ENCODE measurements around the gene KY.

- TF ChIP-seq TBP (CRISPR knock-in tag; IDR thresholded peaks at IDR 0.05) (no peak), GFI1 (CRISPR knock-in tag; IDR thresholded peaks at IDR 0.05; ENCODE audit: borderline replicate concordance) (no peak)
Measured at GRCh38 chr3:134666052-134666451, 15.2 kb upstream of the KY start.
